Skeletal muscle cell (primary cell): ENCODE data around the gene WFDC5.

Source experiments
- DNase-seq: peaks from one replicate; pipeline ENCODE4 v3.0.0-alpha.2; 2010; ENCODE audit warnings: low read depth
- H3K4me3 ChIP-seq: 2 replicates; pipeline ENCODE4 v1.5.1; 2011; ENCODE audit warnings: low read depth, mild to moderate bottlenecking, control low read depth, low read length, moderate library complexity

Gene WFDC5

GRCh38 chr20:45094864-45095574 is 20.0 kb downstream of the WFDC5 start:
- no peak overlapping the region for H3K4me3 ChIP-seq
- DNase-seq: no peak

DNA sequence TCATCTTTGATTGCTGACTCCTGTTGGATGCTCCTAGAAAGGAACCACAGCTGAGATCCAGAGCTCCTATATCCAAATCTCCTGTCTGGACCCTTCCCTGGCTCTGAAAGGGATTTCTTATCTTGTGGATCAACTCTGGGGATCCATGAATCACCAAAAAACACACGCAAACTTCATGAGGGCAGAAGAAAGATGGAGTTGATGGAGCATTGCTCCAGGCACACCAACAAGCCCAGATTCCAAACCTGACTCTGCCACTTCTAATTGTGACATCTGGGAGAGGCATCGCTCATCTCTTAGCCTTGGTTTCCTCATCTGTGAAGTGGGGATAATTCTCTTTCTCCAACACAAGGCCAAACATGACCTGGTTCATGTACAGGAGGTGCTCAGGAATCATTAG is 20.8 kb downstream of the WFDC5 start:
- DNase-seq: no peak
- no peak overlapping the region for H3K4me3 ChIP-seq

DNA sequence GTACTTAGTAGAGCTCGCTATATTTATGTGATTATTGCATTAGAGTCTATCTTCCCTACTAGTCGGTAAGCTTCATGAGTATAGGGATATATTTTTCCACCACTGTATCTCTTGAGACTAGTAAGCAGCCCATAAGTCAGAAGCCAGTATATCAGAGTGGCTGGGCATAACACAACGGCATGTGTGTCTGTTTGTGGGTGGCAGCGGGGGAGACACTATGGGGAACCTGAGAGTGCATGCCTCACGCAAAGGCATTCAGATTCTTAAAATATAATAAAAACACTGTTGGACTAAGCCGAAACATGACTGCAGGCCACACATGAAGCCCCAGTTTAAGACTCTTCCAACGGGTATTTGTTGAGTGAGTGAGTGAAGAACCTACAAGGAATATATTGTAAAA is 22.1 kb downstream of the WFDC5 start:
- no peak overlapping the region for H3K4me3 ChIP-seq

DNA sequence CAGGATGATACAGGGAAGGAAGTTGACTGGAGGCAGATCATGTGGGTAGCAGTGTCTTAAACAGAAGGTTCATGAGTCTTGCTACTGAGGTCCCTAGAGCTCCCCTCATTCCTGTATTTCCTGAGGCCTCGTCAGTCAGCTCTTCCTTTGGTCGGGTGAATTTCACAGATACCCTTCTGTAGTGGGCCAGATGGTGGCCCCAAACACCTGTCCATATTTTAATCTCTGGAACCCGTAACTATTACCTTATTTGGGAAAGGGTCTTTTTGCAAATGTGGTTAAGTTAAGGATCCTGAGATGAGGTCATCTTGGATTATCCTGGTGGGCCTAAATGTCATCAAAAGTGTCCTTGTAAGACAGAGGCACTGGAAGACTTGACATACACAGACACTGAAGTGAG is 23.6 kb downstream of the WFDC5 start:
- DNase-seq: no peak
- no peak overlapping the region for H3K4me3 ChIP-seq

More for the DNA sequence above, 22.1 kb downstream of the WFDC5 start:
- DNase-seq: no peak

DNA sequence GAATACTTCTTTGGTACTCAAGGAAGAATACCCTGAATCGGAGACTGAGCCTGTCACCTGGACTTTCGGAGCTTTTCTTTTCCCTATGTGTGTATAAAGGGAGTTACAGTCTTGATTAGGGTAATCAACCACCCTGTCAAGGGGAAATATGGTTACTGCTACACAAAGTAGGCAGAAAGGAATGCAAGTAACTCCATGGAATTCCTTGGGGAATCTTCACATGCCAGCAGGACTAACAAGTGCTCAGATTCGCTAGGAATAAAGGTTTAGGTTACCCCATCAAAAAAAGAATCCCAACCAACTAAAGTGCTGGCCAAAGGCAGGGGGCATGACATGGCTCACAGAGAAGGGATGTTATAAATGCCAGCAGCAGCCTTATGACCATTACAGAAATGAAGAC is 24.5 kb downstream of the WFDC5 start:
- no peak overlapping the region for H3K4me3 ChIP-seq
- no peak for DNase-seq

DNA sequence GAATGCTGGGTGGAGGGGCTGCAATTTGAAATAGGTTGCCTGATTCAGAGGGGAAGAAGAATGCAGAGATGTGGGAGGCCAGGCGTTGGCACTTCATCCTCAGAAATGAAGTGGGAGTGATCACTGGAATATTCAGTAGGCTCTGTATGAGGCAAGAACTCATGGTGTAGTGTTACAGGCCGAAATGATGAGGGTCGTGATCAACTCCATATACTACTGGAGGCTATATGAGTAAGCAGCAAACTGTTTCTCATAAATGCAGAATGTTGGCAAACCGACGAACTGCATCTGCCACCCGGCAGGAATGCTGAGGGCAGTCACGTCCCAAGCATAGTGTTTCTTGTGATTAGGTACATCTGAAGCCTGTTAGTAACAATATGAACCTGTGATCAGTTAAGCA is 26.7 kb downstream of the WFDC5 start:
- DNase-seq: peak; percentile 89
- no peak overlapping the region for H3K4me3 ChIP-seq

- H3K4me3 ChIP-seq: no peak overlapping the region
- DNase-seq: no peak
These were observed 27.2 kb downstream of the WFDC5 start for GRCh38 chr20:45087814-45088213.

DNA sequence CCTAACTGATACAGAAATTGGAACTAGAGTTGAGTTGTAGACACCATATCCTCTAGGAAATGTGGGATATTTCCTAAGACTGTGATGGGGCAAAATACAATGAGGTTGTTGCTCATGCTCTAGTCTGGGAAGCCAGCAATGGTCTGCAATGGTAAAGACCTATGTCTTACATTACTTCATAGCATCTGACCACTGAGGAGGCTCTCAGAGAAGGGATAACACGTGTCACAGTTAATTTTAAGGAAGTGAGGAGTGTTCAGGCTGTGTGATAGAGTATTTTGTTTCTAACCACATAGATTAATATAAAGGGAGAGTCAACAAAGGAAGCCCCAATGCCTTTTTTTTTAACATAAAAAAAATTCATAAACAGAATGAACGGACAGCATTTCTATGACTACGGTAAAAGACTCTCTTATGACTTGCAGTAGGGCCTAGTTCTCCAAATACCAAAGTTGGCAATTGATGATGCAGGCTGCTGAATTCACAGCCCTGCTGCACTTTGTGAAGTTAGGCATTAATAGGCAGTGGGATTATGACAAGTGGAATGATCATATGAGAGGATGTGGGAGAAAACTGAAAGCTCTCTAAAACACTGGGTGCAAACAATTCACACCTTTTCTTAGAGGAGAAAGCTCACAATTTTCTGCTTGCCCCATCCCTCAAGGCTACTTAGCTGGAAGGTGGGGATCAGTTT is 27.7 kb downstream of the WFDC5 start:
- no peak for DNase-seq

DNA sequence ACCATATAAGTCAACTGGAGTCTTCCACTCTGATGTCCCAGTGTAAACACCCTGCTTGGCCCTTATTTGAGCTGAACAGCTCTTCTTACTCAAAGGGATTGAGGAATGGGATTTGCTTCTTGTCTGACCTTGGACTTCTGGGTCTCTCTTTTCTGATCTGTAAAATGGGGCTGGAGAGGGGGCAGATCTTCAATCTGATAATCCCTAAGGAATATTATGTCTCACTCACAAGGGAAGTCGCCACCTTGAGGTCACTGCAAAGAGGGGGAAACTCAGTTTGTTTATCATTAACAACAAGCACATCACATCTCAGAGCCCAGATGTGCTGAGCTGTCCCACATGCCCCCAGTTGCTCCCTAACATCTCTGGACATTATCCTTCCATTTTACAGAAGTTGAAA is 29.1 kb downstream of the WFDC5 start:
- DNase-seq: no peak
- H3K4me3 ChIP-seq: no peak overlapping the region

More for the DNA sequence above, 27.7 kb downstream of the WFDC5 start:
- H3K4me3 ChIP-seq: no peak overlapping the region

DNA sequence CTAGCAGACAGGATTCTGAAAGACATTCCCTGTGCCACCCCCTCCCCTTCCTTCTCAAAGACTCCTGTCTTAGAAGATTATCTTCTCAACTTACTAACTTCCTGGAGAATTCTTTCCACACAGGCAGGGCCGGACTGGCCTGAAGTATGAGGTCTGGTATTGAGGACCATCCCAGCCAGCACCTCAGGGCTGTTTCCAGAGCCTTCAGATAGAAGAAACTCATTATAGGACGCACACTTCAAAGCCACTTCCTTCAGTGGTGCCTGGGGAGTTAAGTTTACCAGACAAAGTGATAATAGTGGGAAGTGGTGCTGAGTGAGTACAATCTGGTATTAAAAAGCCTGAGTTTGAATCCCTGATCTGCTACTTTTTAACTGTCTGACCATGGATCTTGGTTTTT is 29.7 kb downstream of the WFDC5 start:
- DNase-seq: no peak
- H3K4me3 ChIP-seq: no peak overlapping the region

GRCh38 chr20:45083127-45083526 is 31.8 kb downstream of the WFDC5 start:
- no peak for DNase-seq
- no peak overlapping the region for H3K4me3 ChIP-seq

- no peak for DNase-seq
- no peak overlapping the region for H3K4me3 ChIP-seq
These were observed 32.5 kb downstream of the WFDC5 start for GRCh38 chr20:45082468-45082867.

DNA sequence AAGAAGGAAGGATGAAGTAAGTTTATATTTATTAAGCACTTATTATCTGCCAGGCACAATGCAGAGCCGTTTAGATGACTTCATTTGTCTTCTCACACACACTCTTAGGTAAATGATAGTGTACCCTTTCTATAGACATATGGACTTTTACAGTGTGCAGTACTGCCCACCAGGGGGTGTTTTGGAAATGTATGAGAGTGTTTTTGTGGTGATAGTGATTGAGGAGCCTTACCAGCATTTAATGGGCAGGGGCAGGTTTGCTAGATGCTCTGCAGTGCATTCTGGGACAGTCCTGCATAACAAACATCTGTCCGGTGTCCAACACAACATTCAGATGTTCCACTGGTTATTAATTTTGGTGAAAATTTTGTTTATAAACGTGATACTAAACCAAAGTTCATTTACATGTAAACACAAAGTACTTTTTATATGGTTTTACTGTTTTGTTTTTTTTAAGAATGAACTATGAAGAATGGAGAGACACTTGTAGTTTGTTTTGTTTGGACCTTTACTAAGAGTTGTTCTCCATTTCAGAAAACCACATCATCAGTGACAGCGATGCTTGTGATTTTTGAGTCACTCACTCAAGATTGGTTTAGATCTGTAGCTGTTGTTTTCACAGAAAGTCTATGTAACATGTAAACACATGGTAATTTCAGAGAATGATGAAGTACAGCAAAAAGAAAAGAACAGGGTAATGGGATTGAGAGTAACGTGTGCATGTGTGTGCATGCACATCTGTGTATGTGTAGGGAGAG is 33.9 kb downstream of the WFDC5 start:
- no peak for DNase-seq
- H3K4me3 ChIP-seq: no peak overlapping the region

DNA sequence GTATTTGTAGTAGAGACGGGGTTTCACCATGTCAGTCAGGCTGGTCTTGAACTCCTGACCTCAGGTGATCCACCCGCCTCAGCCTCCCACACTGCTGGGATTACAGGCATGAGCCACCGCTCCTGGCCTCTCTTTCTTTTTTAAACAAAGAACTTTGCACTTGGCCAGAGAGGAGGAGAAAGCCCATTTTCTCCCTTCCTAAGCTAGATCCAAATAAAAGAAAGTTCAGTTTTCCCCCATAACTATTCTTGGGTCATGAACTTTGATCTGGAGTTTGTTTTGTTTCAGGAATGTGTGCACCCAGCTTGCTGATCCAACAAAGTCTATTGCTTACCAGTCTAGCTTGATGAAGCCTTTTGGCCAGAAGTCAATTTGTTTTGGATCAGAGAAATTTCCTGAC is 37.4 kb downstream of the WFDC5 start:
- no peak for DNase-seq
- no peak overlapping the region for H3K4me3 ChIP-seq

GRCh38 chr20:45073221-45073620 is 41.8 kb downstream of the WFDC5 start:
- H3K4me3 ChIP-seq: no peak overlapping the region
- no peak for DNase-seq

GRCh38 chr20:45072066-45072465 is 42.9 kb downstream of the WFDC5 start:
- DNase-seq: no peak
- no peak overlapping the region for H3K4me3 ChIP-seq

GRCh38 chr20:45070932-45071632 is 43.9 kb downstream of the WFDC5 start:
- no peak for DNase-seq
- no peak overlapping the region for H3K4me3 ChIP-seq

GRCh38 chr20:45069261-45069660 is 45.7 kb downstream of the WFDC5 start:
- no peak for DNase-seq
- H3K4me3 ChIP-seq: no peak overlapping the region

GRCh38 chr20:45067558-45067957 is 47.4 kb downstream of the WFDC5 start:
- no peak overlapping the region for H3K4me3 ChIP-seq
- no peak for DNase-seq

GRCh38 chr20:45067087-45067486 is 47.9 kb downstream of the WFDC5 start:
- DNase-seq: no peak
- H3K4me3 ChIP-seq: no peak overlapping the region
